Upper lobe of left lung (tissue), 4 donors: Measurements from ENCODE around the gene NLRC4.
"Not testable (repeated sequence)": the region's sequence is repeated elsewhere in the genome, so short reads cannot be mapped to it uniquely, and the experiment has no call there.

Experiments
- POLR2A ChIP-seq, 4 donors: fragments of 450-650 bp; IDR thresholded peaks; one replicate each; pipeline ENCODE4 v1.5.1; 2016 to 2017; ENCODE audit warnings: antibody characterized with exemption in 4 of 4, mild to moderate bottlenecking in 2 of 4
- POLR2AphosphoS5 ChIP-seq, 2 donors: sonication (generic); formaldehyde crosslinking; IDR thresholded peaks; one replicate each; pipeline ENCODE4 v1.5.1; 2017; ENCODE audit warnings: antibody characterized with exemption in 2 of 2
- TF ChIP-seq, protein P1 (sequence below), 6 experiments: fragments of 450-650 bp in 4 of 6; fragments of 200-600 bp in 2 of 6; sonication (generic) in 2 of 6; IDR thresholded peaks; one replicate each; pipeline ENCODE4 v1.5.1; 2016 to 2019; ENCODE audit warnings: antibody characterized with exemption in 6 of 6

DNA sequence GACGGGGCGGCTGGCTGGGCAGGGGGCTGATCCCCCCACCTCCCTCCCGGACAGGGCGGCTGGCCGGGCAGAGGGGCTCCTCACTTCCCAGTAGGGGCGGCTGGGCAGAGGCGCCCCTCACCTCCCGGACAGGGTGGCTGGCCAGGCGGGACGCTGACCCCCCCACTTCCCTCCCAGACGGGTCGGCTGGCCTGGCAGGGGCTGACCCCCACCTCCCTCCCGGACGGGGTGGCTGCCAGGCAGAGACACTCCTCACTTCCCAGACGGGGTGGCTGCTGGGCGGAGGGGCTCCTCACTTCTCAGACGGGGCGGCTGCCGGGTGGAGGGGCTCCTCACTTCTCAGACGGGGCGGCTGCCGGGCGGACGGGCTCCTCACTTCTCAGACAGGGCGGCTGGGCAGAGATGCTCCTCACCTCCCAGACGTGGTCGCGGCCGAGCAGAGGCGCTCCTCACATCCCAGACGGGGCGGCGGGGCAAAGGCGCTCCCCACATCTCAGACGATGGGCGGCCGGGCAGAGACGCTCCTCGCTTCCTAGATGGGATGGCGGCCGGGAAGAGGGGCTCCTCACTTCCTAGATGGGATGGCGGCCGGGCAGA is 29.4 kb upstream of the NLRC4 start:
- TF ChIP-seq, protein P1, sequence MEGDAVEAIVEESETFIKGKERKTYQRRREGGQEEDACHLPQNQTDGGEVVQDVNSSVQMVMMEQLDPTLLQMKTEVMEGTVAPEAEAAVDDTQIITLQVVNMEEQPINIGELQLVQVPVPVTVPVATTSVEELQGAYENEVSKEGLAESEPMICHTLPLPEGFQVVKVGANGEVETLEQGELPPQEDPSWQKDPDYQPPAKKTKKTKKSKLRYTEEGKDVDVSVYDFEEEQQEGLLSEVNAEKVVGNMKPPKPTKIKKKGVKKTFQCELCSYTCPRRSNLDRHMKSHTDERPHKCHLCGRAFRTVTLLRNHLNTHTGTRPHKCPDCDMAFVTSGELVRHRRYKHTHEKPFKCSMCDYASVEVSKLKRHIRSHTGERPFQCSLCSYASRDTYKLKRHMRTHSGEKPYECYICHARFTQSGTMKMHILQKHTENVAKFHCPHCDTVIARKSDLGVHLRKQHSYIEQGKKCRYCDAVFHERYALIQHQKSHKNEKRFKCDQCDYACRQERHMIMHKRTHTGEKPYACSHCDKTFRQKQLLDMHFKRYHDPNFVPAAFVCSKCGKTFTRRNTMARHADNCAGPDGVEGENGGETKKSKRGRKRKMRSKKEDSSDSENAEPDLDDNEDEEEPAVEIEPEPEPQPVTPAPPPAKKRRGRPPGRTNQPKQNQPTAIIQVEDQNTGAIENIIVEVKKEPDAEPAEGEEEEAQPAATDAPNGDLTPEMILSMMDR (IDR thresholded peaks at IDR 0.05), result not testable (repeated sequence)
- TF ChIP-seq POLR2A, POLR2AphosphoS5 (IDR thresholded peaks at IDR 0.05): not testable (repeated sequence)
